Measurements from ENCODE around the gene FAM76B.

DNA sequence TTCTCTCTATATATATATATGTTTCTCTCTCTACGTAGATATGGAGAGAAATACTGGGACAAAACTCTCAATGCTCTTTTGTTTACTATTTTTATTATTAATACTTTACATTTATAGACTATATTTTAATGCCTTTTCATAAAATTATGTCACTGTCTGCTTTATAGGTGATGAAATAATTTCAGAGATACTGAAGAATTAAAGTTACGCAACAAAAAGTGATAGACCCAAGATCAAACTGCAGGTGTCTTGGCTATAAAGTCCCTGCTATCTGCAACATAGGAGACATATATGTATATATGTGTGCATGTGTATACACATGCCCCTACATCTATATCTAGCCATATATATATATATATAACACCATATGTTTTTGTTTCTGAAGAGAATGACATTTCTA, 60.8 kb downstream of the FAM76B start:
- TF ChIP-seq USF2 (IDR thresholded peaks at IDR 0.05) = no peak
- no peak for TF ChIP-seq CTCF (IDR thresholded peaks at IDR 0.05)
- no peak for TF ChIP-seq ZNF302 (CRISPR knock-in tag; IDR thresholded peaks at IDR 0.05)
- no peak for TF ChIP-seq MYC (IDR thresholded peaks at IDR 0.05; ENCODE audit: borderline replicate concordance, low read length)
- no peak for TF ChIP-seq ESRRA (IDR thresholded peaks at IDR 0.05; ENCODE audit: borderline replicate concordance, low read length)
- TF ChIP-seq RNF2 (IDR thresholded peaks at IDR 0.05; ENCODE audit: borderline replicate concordance, low read depth) = no peak
- TF ChIP-seq FOSB (CRISPR knock-in tag; IDR thresholded peaks at IDR 0.05) = no peak
- no peak for TF ChIP-seq MAFK (IDR thresholded peaks at IDR 0.05; ENCODE audit: partially characterized antibody)
- TF ChIP-seq POLR2A (IDR thresholded peaks at IDR 0.05; ENCODE audit: low read length) = no peak
- no peak for TF ChIP-seq GATA3 (IDR thresholded peaks at IDR 0.05; ENCODE audit: borderline replicate concordance)
- TF ChIP-seq MAX (IDR thresholded peaks at IDR 0.05) = no peak
- TF ChIP-seq REST (IDR thresholded peaks at IDR 0.05) = no peak
- no peak for TF ChIP-seq BCL3 (IDR thresholded peaks at IDR 0.05)
- TF ChIP-seq HOXA7 (CRISPR knock-in tag; IDR thresholded peaks at IDR 0.05) = no peak
